Esophagus squamous epithelium (tissue), 5 donors: ENCODE data around the gene DLL3. TPM values are rescaled to one million over a fixed set of nuclear protein-coding genes. Genes with fewer than 3 reads are reported as not detected.

Experiments used
- DNase-seq: peaks from one replicate; lab custom pipeline; 2025; lab: John Stamatoyannopoulos, UW
- H3K27ac ChIP-seq, 4 donors: fragments of 200-600 bp; sonication (generic); one replicate each; pipeline ENCODE4 v1.5.1; 2016 to 2019; ENCODE audit warnings: mild to moderate bottlenecking in 1 of 4
- H3K27me3 ChIP-seq, 4 donors: fragments of 200-600 bp; sonication (generic); 1 replicate in 3 of 4; 2 replicates in 1 of 4; pipeline versions ENCODE4 v1.5.1 to v1.6.0; 2017 to 2021; ENCODE audit warnings: antibody characterized with exemption in 1 of 4
- H3K36me3 ChIP-seq, 3 donors: fragments of 200-600 bp; sonication (generic); one replicate each; pipeline ENCODE4 v1.5.1; 2016 to 2019
- H3K4me1 ChIP-seq, 3 donors: fragments of 200-600 bp; sonication (generic); one replicate each; pipeline ENCODE4 v1.5.1; 2017 to 2019
- H3K4me3 ChIP-seq, 4 donors: fragments of 200-600 bp; sonication (generic); 1 replicate in 3 of 4; 2 replicates in 1 of 4; pipeline ENCODE4 v1.5.1; 2016 to 2019; ENCODE audit warnings: mild to moderate bottlenecking in 2 of 4, moderate library complexity in 1 of 4
- H3K9me3 ChIP-seq, 3 donors: fragments of 200-600 bp; sonication (generic); one replicate each; pipeline ENCODE4 v1.5.1; 2016 to 2019
- CTCF ChIP-seq, 6 experiments: fragments of 450-650 bp in 4 of 6; fragments of 200-600 bp in 2 of 6; sonication (generic) in 2 of 6; IDR thresholded peaks; one replicate each; pipeline ENCODE4 v1.5.1; 2016 to 2019; ENCODE audit warnings: antibody characterized with exemption in 6 of 6, mild to moderate bottlenecking in 4 of 6, moderate library complexity in 4 of 6
- POLR2A ChIP-seq, 4 donors: fragments of 450-650 bp; IDR thresholded peaks; one replicate each; pipeline ENCODE4 v1.6.1; 2017; ENCODE audit warnings: antibody characterized with exemption in 4 of 4, mild to moderate bottlenecking in 4 of 4, moderate library complexity in 3 of 4
- WGBS, 2 donors: methylation state at CpG; one replicate each; pipeline ENCODE4 v1.1.5; 2018; 5-methylcytosine and 5-hydroxymethylcytosine counted together
- intact Hi-C: fragments of 100-400 bp; cut with DNase I; formaldehyde crosslinking; loops from one replicate; pipeline ENCODE4 v1.15.0; 2022
- total RNA-seq, 4 donors: library from RNA; depleted of rRNA; stranded (reverse); fragments of >200 nt; gene quantifications; one replicate each; pipeline ENCODE4 v1.1.0, GENCODE V29; 2016
- donor health status: DM: yes; HTN: yes; CAD: no.

DLL3 gene
- total RNA-seq, 4 donors from 2014 or later, result not detected

DNA sequence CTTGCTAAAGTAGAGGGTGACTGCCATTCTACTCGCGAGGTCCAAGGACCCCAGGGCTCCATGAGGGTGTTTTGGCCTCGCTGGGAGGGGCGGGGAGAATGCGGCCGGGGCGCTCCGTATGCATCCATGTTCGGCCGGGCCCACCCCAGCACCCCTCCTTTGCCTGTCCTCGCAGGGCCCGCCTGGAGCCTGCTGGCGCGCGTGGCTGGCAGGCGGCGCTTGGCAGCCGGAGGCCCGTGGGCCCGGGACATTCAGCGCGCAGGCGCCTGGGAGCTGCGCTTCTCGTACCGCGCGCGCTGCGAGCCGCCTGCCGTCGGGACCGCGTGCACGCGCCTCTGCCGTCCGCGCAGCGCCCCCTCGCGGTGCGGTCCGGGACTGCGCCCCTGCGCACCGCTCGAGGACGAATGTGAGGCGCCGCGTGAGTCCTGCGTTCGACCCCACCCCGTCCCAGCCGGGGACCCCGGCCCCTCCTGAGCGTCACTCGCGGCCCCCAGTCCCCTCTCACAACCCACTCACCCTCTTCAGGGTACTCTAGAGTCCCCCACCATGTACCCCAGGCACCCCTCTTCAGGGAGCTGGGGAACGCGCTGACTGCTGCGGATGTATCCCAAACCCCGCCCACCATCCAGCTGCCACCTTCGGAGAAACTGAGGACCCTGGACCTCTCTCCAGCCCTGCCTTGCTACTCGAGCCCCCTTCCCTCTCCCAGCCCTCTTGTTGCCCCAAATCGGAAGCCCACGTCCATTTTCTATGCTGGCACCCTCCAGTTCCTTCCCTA, 4.1 kb downstream of the DLL3 start:
- H3K9me3 ChIP-seq, result peaks cover 0 to 6% (median 0%) of the 10 kb centered on the region in 3 donors
- TF ChIP-seq POLR2A (IDR thresholded peaks at IDR 0.05) (no peak), CTCF (IDR thresholded peaks at IDR 0.05) (peak; percentile 57 to 91 (median 86))
- H3K4me1 ChIP-seq, result peaks cover 19 to 39% (median 20%) of the 10 kb centered on the region in 3 donors
- H3K27ac ChIP-seq, result no peak overlapping the region
- WGBS, 2 donors, result 20 to 61% methylated on average over 6 to 13 of the region's 69 CpGs
- no peak for DNase-seq
- no peaks in the 10 kb centered on the region for H3K36me3 ChIP-seq
- H3K4me3 ChIP-seq, result peak overlapping the region in 1 of 4 donors; percentile 39
- intact Hi-C loops, result no loop called here
- peaks cover 9 to 100% (median 24%) of the 10 kb centered on the region in 4 donors for H3K27me3 ChIP-seq

- Histone ChIP-seq H3K4me3 (peak overlapping the region in 3 of 4 donors; percentile 28 to 62 (median 47)), H3K27me3 (peaks cover 8 to 98% (median 18%) of the 10 kb centered on the region in 4 donors), H3K36me3 (no peaks in the 10 kb centered on the region), H3K9me3 (peaks cover 0 to 6% (median 0%) of the 10 kb centered on the region in 3 donors), H3K4me1 (peaks cover 6 to 23% (median 7%) of the 10 kb centered on the region in 3 donors), H3K27ac (no peak overlapping the region)
- 55 to 60% methylated on average over 7 of the region's 7 CpGs for WGBS, 2 donors
- DNase-seq, result no peak
- intact Hi-C loops, result no loop called here
- no peak for TF ChIP-seq CTCF (IDR thresholded peaks at IDR 0.05)
- TF ChIP-seq POLR2A (IDR thresholded peaks at IDR 0.05), result no peak
Observed at GRCh38 chr19:39506598-39506943, 7.8 kb downstream of the DLL3 start.

- no peak for DNase-seq
- Histone ChIP-seq H3K4me1 (peaks cover 6 to 23% (median 7%) of the 10 kb centered on the region in 3 donors), H3K36me3 (no peaks in the 10 kb centered on the region), H3K9me3 (peaks cover 0 to 6% (median 0%) of the 10 kb centered on the region in 3 donors), H3K4me3 (peak overlapping the region; percentile 17 to 62 (median 38)), H3K27me3 (peaks cover 8 to 96% (median 18%) of the 10 kb centered on the region in 4 donors), H3K27ac (no peak overlapping the region)
- 4 to 22% methylated on average over 12 to 36 of the region's 96 CpGs for WGBS, 2 donors
- no peak for TF ChIP-seq POLR2A (IDR thresholded peaks at IDR 0.05)
- no peak for TF ChIP-seq CTCF (IDR thresholded peaks at IDR 0.05)
- intact Hi-C loops, result no loop called here
Observed at GRCh38 chr19:39506944-39507714, 8.4 kb downstream of the DLL3 start.

- DNase-seq, result no peak
- 40 to 51% methylated on average over 22 of the region's 24 CpGs for WGBS, 2 donors
- H3K4me1 ChIP-seq, result peaks cover 6 to 18% (median 7%) of the 10 kb centered on the region in 3 donors
- no peak overlapping the region for H3K27ac ChIP-seq
- H3K36me3 ChIP-seq, result no peaks in the 10 kb centered on the region
- intact Hi-C loops, result no loop called here
- H3K27me3 ChIP-seq, result peaks cover 8 to 96% (median 18%) of the 10 kb centered on the region in 4 donors
- peaks cover 0 to under 1% (median 0%) of the 10 kb centered on the region in 3 donors for H3K9me3 ChIP-seq
- H3K4me3 ChIP-seq, result peak overlapping the region in 2 of 4 donors; percentile 47 to 62
- TF ChIP-seq POLR2A (IDR thresholded peaks at IDR 0.05) (no peak), CTCF (IDR thresholded peaks at IDR 0.05) (no peak)
Observed at GRCh38 chr19:39507715-39508364, 9.1 kb downstream of the DLL3 start.
